ENCODE data around the gene TUBG2.

- no peak for TF ChIP-seq CTCF (IDR thresholded peaks at IDR 0.05; ENCODE audit: insufficient read depth, low read length, poor library complexity, severe bottlenecking)
- TF ChIP-seq EZH2phosphoT487 (conservative IDR thresholded peaks at IDR 0.05; ENCODE audit: low read length): no peak
Measured at GRCh38 chr17:42681976-42682721, 23.1 kb downstream of the TUBG2 start, which contains the start of gene CNTNAP1.
